ENCODE data around the gene SCUBE1.

DNA sequence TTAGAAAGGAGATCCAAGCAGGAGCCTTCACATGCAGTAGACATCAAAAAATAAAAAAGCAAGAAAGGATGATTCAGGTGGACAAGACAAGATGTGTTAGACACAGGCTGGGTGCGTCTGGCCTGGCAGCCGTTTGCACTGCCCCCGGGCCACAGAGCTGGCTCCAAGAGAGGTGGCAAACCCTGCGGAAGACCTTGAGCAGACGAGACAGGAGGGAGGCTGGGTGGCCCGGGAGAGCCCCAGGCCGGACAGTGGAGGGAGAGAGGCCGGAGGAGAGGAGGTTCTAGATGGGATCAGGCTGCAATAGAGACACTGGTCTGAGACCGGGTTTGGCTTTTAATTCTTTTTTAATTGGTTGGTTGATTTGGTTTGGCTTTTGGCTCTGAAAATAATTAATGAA lies 86.6 kb downstream of the SCUBE1 start:
- TF ChIP-seq CTCF (IDR thresholded peaks at IDR 0.05; ENCODE audit: low read length) (no peak), EZH2 (IDR thresholded peaks at IDR 0.05; ENCODE audit: borderline replicate concordance, low read length) (no peak)

Data from OCI-LY1 (cell line).